Ishikawa (cell line): ENCODE data around the gene GTSE1.

Experiments used
- CEBPB ChIP-seq: IDR thresholded peaks from 2 replicates; pipeline ENCODE4 v1.6.1; 2012
- CREB1 ChIP-seq: IDR thresholded peaks from 2 replicates; pipeline ENCODE4 v1.6.1; 2012; ENCODE audit warnings: low read depth
- EP300 ChIP-seq: IDR thresholded peaks from 2 replicates; pipeline ENCODE4 v1.6.1; 2012; ENCODE audit warnings: borderline replicate concordance
- FOXM1 ChIP-seq: IDR thresholded peaks from 2 replicates; pipeline ENCODE4 v1.6.1; 2012; ENCODE audit warnings: low read depth, borderline replicate concordance
- NFIC ChIP-seq: IDR thresholded peaks from 2 replicates; pipeline ENCODE4 v1.6.1; 2012
- RAD21 ChIP-seq: IDR thresholded peaks from 2 replicates; pipeline ENCODE4 v1.6.1; 2012; ENCODE audit warnings: low read depth
- TAF1 ChIP-seq: IDR thresholded peaks from 2 replicates; pipeline ENCODE4 v1.6.1; 2012; ENCODE audit warnings: low read depth, mild to moderate bottlenecking
- YY1 ChIP-seq: IDR thresholded peaks from 2 replicates; pipeline ENCODE4 v1.6.1; 2012; ENCODE audit warnings: low read depth
- ZBTB7A ChIP-seq: IDR thresholded peaks from 2 replicates; pipeline ENCODE4 v1.6.1; 2012; ENCODE audit warnings: low read depth
- TF ChIP-seq, protein P1 (sequence below): IDR thresholded peaks from 2 replicates; pipeline ENCODE4 v1.6.1; 2012
- TF ChIP-seq, protein P2 (sequence below): IDR thresholded peaks from 2 replicates; pipeline ENCODE4 v1.6.1; 2012; ENCODE audit warnings: low read depth, mild to moderate bottlenecking
- TF ChIP-seq, protein P3 (sequence below): IDR thresholded peaks from 2 replicates; pipeline ENCODE4 v1.6.1; 2012

GRCh38 chr22:46361826-46362202, 65.1 kb downstream of the GTSE1 start:
- TF ChIP-seq, protein P1, sequence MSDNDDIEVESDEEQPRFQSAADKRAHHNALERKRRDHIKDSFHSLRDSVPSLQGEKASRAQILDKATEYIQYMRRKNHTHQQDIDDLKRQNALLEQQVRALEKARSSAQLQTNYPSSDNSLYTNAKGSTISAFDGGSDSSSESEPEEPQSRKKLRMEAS: no peak
- TF ChIP-seq EP300: no peak
- TF ChIP-seq FOXM1: no peak
- TF ChIP-seq, protein P2, sequence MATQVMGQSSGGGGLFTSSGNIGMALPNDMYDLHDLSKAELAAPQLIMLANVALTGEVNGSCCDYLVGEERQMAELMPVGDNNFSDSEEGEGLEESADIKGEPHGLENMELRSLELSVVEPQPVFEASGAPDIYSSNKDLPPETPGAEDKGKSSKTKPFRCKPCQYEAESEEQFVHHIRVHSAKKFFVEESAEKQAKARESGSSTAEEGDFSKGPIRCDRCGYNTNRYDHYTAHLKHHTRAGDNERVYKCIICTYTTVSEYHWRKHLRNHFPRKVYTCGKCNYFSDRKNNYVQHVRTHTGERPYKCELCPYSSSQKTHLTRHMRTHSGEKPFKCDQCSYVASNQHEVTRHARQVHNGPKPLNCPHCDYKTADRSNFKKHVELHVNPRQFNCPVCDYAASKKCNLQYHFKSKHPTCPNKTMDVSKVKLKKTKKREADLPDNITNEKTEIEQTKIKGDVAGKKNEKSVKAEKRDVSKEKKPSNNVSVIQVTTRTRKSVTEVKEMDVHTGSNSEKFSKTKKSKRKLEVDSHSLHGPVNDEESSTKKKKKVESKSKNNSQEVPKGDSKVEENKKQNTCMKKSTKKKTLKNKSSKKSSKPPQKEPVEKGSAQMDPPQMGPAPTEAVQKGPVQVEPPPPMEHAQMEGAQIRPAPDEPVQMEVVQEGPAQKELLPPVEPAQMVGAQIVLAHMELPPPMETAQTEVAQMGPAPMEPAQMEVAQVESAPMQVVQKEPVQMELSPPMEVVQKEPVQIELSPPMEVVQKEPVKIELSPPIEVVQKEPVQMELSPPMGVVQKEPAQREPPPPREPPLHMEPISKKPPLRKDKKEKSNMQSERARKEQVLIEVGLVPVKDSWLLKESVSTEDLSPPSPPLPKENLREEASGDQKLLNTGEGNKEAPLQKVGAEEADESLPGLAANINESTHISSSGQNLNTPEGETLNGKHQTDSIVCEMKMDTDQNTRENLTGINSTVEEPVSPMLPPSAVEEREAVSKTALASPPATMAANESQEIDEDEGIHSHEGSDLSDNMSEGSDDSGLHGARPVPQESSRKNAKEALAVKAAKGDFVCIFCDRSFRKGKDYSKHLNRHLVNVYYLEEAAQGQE: no peak
- TF ChIP-seq CEBPB: no peak
- TF ChIP-seq TAF1: no peak
- TF ChIP-seq YY1: no peak
- no peak for TF ChIP-seq ZBTB7A
- TF ChIP-seq RAD21: no peak
- no peak for TF ChIP-seq NFIC
- no peak for TF ChIP-seq CREB1
- TF ChIP-seq, protein P3, sequence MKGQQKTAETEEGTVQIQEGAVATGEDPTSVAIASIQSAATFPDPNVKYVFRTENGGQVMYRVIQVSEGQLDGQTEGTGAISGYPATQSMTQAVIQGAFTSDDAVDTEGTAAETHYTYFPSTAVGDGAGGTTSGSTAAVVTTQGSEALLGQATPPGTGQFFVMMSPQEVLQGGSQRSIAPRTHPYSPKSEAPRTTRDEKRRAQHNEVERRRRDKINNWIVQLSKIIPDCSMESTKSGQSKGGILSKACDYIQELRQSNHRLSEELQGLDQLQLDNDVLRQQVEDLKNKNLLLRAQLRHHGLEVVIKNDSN: no peak
